ENCODE data around the gene FRMPD4.
"Not testable (repeated sequence)": the region's sequence is repeated elsewhere in the genome, so short reads cannot be mapped to it uniquely, and the experiment has no call there.

FRMPD4 gene

GRCh38 chrX:12446342-12447075 is 308.2 kb downstream of the FRMPD4 start:
- no peak for FAIRE-seq

- no peak for FAIRE-seq
Measured at GRCh38 chrX:12447448-12448064, 309.3 kb downstream of the FRMPD4 start.

GRCh38 chrX:12452268-12452667 is 314.0 kb downstream of the FRMPD4 start:
- no peak for FAIRE-seq

- FAIRE-seq: no peak
Measured at GRCh38 chrX:12460929-12461328, 322.7 kb downstream of the FRMPD4 start.

GRCh38 chrX:12463052-12463451 is 324.8 kb downstream of the FRMPD4 start:
- FAIRE-seq: no peak

- FAIRE-seq: no peak
Measured at GRCh38 chrX:12463873-12464272, 325.6 kb downstream of the FRMPD4 start.

- FAIRE-seq: no peak
Measured at GRCh38 chrX:12467321-12467720, 329.0 kb downstream of the FRMPD4 start.

GRCh38 chrX:12469296-12469695 is 331.0 kb downstream of the FRMPD4 start:
- no peak for FAIRE-seq

- FAIRE-seq: no peak
Measured at GRCh38 chrX:12471061-12471460, 332.8 kb downstream of the FRMPD4 start.

GRCh38 chrX:12480956-12481355 is 342.7 kb downstream of the FRMPD4 start:
- no peak for FAIRE-seq

GRCh38 chrX:12488220-12488619 is 349.9 kb downstream of the FRMPD4 start:
- no peak for FAIRE-seq

- FAIRE-seq: no peak
Measured at GRCh38 chrX:12488771-12489170, 350.5 kb downstream of the FRMPD4 start.

GRCh38 chrX:12489341-12489740 is 351.1 kb downstream of the FRMPD4 start:
- no peak for FAIRE-seq

GRCh38 chrX:12494400-12495138 is 356.3 kb downstream of the FRMPD4 start:
- no peak for FAIRE-seq

GRCh38 chrX:12496343-12496742 is 358.1 kb downstream of the FRMPD4 start:
- no peak for FAIRE-seq

GRCh38 chrX:12497832-12498591 is 359.7 kb downstream of the FRMPD4 start:
- FAIRE-seq: no peak

GRCh38 chrX:12505127-12505526 is 366.9 kb downstream of the FRMPD4 start:
- FAIRE-seq: no peak

GRCh38 chrX:12515384-12515783 is 377.1 kb downstream of the FRMPD4 start:
- not testable (repeated sequence) for FAIRE-seq

GRCh38 chrX:12526306-12526705 is 388.0 kb downstream of the FRMPD4 start:
- FAIRE-seq: no peak

- FAIRE-seq: not testable (repeated sequence)
Measured at GRCh38 chrX:12538096-12538495, 399.8 kb downstream of the FRMPD4 start.

GRCh38 chrX:12542251-12542650 is 404.0 kb downstream of the FRMPD4 start:
- not testable (repeated sequence) for FAIRE-seq

- FAIRE-seq: no peak
Measured at GRCh38 chrX:12548341-12548740, 410.1 kb downstream of the FRMPD4 start.

- FAIRE-seq: no peak
Measured at GRCh38 chrX:12548746-12549145, 410.5 kb downstream of the FRMPD4 start.

Data from endometrium (tissue), 2 donors.